ENCODE measurements around the gene CHL1.

CHL1 gene

GRCh38 chr3:435161-435560 lies 238.6 kb downstream of the CHL1 start:
- POLR2A ChIA-PET = no interaction called here
- no peak for TF ChIP-seq CTCF (IDR thresholded peaks at IDR 0.05; ENCODE audit: control extremely low read depth, extremely low read depth, low read depth, missing control alignments)
- DNase-seq (ENCODE audit: extremely low spot score) = no peak
- CTCF ChIA-PET = interaction anchor here (0.8 to 1.0 kb wide), 5 partner anchors 10 to 77 kb away, joined by 3 to 4 read pairs (median 4); no protein-coding TSS in a partner anchor

GRCh38 chr3:436053-436452 lies 239.5 kb downstream of the CHL1 start:
- ChIA-PET POLR2A (no interaction called here), CTCF (interaction anchor here (0.9 kb wide), 2 partner anchors 12 to 16 kb away, joined by 3 to 4 read pairs; no protein-coding TSS in a partner anchor)
- no peak for TF ChIP-seq CTCF (IDR thresholded peaks at IDR 0.05; ENCODE audit: control extremely low read depth, extremely low read depth, low read depth, missing control alignments)
- DNase-seq (ENCODE audit: extremely low spot score) = no peak

- no peak for DNase-seq (ENCODE audit: extremely low spot score)
- ChIA-PET POLR2A (no interaction called here), CTCF (no interaction called here)
- no peak for TF ChIP-seq CTCF (IDR thresholded peaks at IDR 0.05; ENCODE audit: control extremely low read depth, extremely low read depth, low read depth, missing control alignments)
Measured at GRCh38 chr3:440826-441225, 244.3 kb downstream of the CHL1 start.

GRCh38 chr3:445960-446359 lies 249.4 kb downstream of the CHL1 start:
- no peak for TF ChIP-seq CTCF (IDR thresholded peaks at IDR 0.05; ENCODE audit: control extremely low read depth, extremely low read depth, low read depth, missing control alignments)
- no peak for DNase-seq (ENCODE audit: extremely low spot score)
- CTCF ChIA-PET = interaction anchor here (1.3 kb wide), 2 partner anchors 9 to 13 kb away, joined by 5 read pairs; no protein-coding TSS in a partner anchor
- POLR2A ChIA-PET = no interaction called here

GRCh38 chr3:447671-448070 lies 251.1 kb downstream of the CHL1 start:
- ChIA-PET CTCF (no interaction called here), POLR2A (no interaction called here)
- TF ChIP-seq CTCF (IDR thresholded peaks at IDR 0.05; ENCODE audit: control extremely low read depth, extremely low read depth, low read depth, missing control alignments) = no peak
- no peak for DNase-seq (ENCODE audit: extremely low spot score)

GRCh38 chr3:449711-450110 lies 253.1 kb downstream of the CHL1 start:
- POLR2A ChIA-PET = no interaction called here
- no peak for DNase-seq (ENCODE audit: extremely low spot score)
- TF ChIP-seq CTCF (IDR thresholded peaks at IDR 0.05; ENCODE audit: control extremely low read depth, extremely low read depth, low read depth, missing control alignments) = no peak
- CTCF ChIA-PET = interaction anchor here (0.6 to 1.3 kb wide), 2 partner anchors 8 to 11 kb away, joined by 3 read pairs; no protein-coding TSS in a partner anchor

- ChIA-PET CTCF (interaction anchor here (1.7 to 2.3 kb wide), 2 partner anchors 14 to 17 kb away, joined by 4 read pairs; no protein-coding TSS in a partner anchor), POLR2A (no interaction called here)
- no peak for TF ChIP-seq CTCF (IDR thresholded peaks at IDR 0.05; ENCODE audit: control extremely low read depth, extremely low read depth, low read depth, missing control alignments)
Measured at GRCh38 chr3:452221-452620, 255.7 kb downstream of the CHL1 start.

More at GRCh38 chr3:452221-452620, 255.7 kb downstream of the CHL1 start:
- no peak for DNase-seq (ENCODE audit: extremely low spot score)
